Measurements from ENCODE around the gene SERTM2. TPM values are rescaled to one million over a fixed set of nuclear protein-coding genes. Genes with fewer than 3 reads are reported as not detected.

SERTM2 gene
- total and polyA plus RNA-seq, 2 of the 8 experiments (the other 6 are each of a cell fraction or from before 2014, with no cell fraction given) = 0.45 to 0.58 TPM

DNA sequence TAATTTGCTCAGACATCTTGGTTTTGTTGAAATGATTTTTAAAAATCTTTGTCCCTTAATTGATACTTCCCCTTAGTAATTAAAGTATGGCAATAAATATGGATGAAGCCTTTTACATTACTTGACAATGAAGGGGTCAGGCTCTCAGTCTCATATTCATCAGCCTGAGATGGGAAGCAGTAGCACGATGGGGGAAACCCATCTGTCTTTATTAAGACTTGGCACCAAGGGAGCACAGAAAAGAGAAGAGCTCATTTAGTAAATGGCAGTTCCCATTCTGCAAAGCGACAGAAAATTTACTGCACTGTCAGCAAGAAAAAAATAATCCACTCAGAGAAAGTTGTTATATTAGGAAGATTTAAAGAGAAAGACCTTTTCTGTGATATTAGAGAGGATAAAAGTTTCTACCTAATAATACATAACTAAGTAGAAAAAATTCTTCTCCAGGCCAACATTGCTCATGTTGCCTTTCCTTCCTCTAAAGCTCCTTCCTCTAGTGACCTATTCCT lies 7.9 kb upstream of the SERTM2 start:
- Histone ChIP-seq H3K23me2 (ENCODE audit: low read depth, low read length) (no peaks in the 10 kb centered on the region), H3K9ac (replicated peaks in 1 of 4; ENCODE audit: extremely low read depth in 1 of 4, low read depth in 3 of 4, low read length in 3 of 4) (no peak overlapping the region), H4K8ac (ENCODE audit: extremely low read depth, insufficient read depth, low read length) (no peak overlapping the region), H3K18ac (ENCODE audit: extremely low read depth, low read length) (no peak overlapping the region), H3K23ac (ENCODE audit: insufficient read length) (no peak overlapping the region), H4K20me1 (replicated peaks in 1 of 2; ENCODE audit: control insufficient read depth in 1 of 2, insufficient read depth in 2 of 2, low read length in 2 of 2) (no peaks in the 10 kb centered on the region), H2BK5ac (ENCODE audit: low read depth, low read length) (no peak overlapping the region), H3K4ac (replicated peaks; ENCODE audit: insufficient read length, low read depth, low read length) (no peak overlapping the region), H2BK12ac (ENCODE audit: low read depth, low read length) (no peak overlapping the region), H4K5ac (ENCODE audit: insufficient read length, low read depth, low read length) (no peak overlapping the region), H4K91ac (replicated peaks; ENCODE audit: insufficient read length, low read length) (no peak overlapping the region), H3K4me1 (replicated peaks in 1 of 4; ENCODE audit: control insufficient read depth in 3 of 4, insufficient read depth in 4 of 4, low read length in 3 of 4) (no peaks in the 10 kb centered on the region), H2BK120ac (replicated peaks; ENCODE audit: low read depth, low read length) (no peak overlapping the region), H3K36me3 (ENCODE audit: control insufficient read depth in 2 of 4, insufficient read depth in 4 of 4, low read length in 3 of 4) (no peaks in the 10 kb centered on the region), H3K4me2 (ENCODE audit: insufficient read depth in 1 of 2, low read depth in 2 of 2, low read length in 2 of 2) (no peak overlapping the region), H3K27ac (ENCODE audit: low read depth, low read length) (no peak overlapping the region), H3K56ac (replicated peaks; ENCODE audit: insufficient read length, low read depth, low read length) (no peak overlapping the region), H3K9me3 (ENCODE audit: insufficient read depth in 2 of 2, low read depth in 1 of 2, low read length in 1 of 2) (no peaks in the 10 kb centered on the region), H2AFZ (ENCODE audit: low read length) (no peak overlapping the region), H2BK15ac (ENCODE audit: low read length) (no peak overlapping the region), H3K14ac (ENCODE audit: insufficient read length) (no peak overlapping the region), H3K4me3 (ENCODE audit: extremely low read depth in 1 of 4, insufficient read depth in 2 of 4, low read depth in 3 of 4, low read length in 4 of 4) (no peak overlapping the region), H2BK20ac (ENCODE audit: low read length) (no peak overlapping the region), H3K79me1 (ENCODE audit: low read depth, low read length) (no peaks in the 10 kb centered on the region), H3K79me2 (ENCODE audit: control insufficient read depth in 1 of 2, insufficient read depth in 2 of 2, low read length in 2 of 2) (no peaks in the 10 kb centered on the region), H3K27me3 (replicated peaks in 1 of 4; ENCODE audit: control insufficient read depth in 3 of 4, extremely low read depth in 1 of 4, insufficient read depth in 3 of 4, low read length in 3 of 4) (no peaks in the 10 kb centered on the region), H2AK5ac (ENCODE audit: low read depth, low read length) (no peak overlapping the region)
- DNase-seq (ENCODE audit: low read depth in 1 of 2, low spot score in 2 of 2) (no peak), FAIRE-seq (no peak)
- CTCF ChIA-PET (ENCODE audit: partially characterized antibody) = no interaction called here
- POLR2A ChIA-PET (ENCODE audit: partially characterized antibody) = interaction anchor here (0.7 kb wide), 1 partner anchor 40 kb away, joined by 3 read pairs; no protein-coding TSS in a partner anchor
- TF ChIP-seq RAD21 (IDR thresholded peaks at IDR 0.05 in 1 of 2, conservative IDR thresholded peaks at IDR 0.05 in 1 of 2; ENCODE audit: low read depth in 2 of 2, low read length in 2 of 2) (no peak), MAFK (IDR thresholded peaks at IDR 0.05; ENCODE audit: low read depth, low read length) (0 out of 2 replicates have a peak, but pooled peaks have one; percentile 7)
- WGBS, 2 experiments (ENCODE audit: extremely low coverage in 1 of 2, insufficient coverage in 1 of 2, insufficient read length in 1 of 2, insufficient replicate concordance in 2 of 2, low coverage in 1 of 2, low lambda C conversion rate in 2 of 2, missing lambda C conversion rate in 1 of 2) = 85% methylated on average over 2 of the region's 2 CpGs; no CpG with 5 or more reads in 1 of the 2 experiments
